ENCODE data around the gene KHDRBS1. TPM values are rescaled to one million over a fixed set of nuclear protein-coding genes. Genes with fewer than 3 reads are reported as not detected.
A peak's percentile ranks its signal among the peaks of the same experiment; 100 is the strongest.

KHDRBS1 gene
- total and polyA plus RNA-seq, 2 of the 13 experiments (the other 11 are each of a cell fraction or from before 2014, with no cell fraction given), result 25.1 to 39.0 TPM

DNA sequence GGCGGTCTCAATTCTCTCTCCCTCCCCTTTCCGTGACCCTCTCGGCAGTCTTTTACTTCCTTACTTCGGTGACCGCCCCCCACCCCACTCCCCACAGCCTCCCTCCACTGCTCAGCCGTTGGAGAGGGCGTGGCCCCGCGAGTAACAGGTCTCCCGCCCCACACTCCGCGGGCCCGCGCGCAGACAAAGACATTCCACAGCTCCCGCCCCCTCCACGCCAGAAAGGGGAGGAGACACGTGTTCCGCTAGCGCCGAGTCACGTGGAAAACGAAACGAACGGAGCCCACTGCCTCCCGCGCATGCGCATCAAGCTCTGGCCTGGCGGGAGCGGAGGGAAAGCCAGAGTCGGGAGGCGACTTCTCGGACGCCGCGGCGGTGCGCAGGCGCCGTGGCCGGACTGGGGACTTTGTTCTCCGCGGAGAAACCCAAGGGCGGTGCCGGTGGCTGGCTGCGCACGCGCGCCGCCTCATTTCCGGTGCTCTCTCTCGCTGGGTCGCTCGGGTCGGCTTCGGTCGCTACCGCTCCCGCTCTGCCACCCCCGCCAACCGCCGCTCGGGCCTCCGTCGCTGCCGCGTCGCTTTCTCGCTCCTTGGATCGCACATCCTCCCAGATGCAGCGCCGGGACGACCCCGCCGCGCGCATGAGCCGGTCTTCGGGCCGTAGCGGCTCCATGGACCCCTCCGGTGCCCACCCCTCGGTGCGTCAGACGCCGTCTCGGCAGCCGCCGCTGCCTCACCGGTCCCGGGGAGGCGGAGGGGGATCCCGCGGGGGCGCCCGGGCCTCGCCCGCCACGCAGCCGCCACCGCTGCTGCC is at the start of gene KHDRBS1 (continued):
- peak; percentile 52; the same call in 1 of the 2 replicates for TF ChIP-seq HNF4G (IDR thresholded peaks at IDR 0.05; ENCODE audit: borderline replicate concordance, low read depth, low read length)
- no peak; the same call in none of the 2 replicates for TF ChIP-seq HNF4G (CRISPR knock-in tag; IDR thresholded peaks at IDR 0.05; ENCODE audit: borderline replicate concordance, low read depth)
- no peak for TF ChIP-seq NFKBIZ (CRISPR knock-in tag; IDR thresholded peaks at IDR 0.05)
- TF ChIP-seq SP1 (IDR thresholded peaks at IDR 0.05), result no peak
- peak; percentile 88 for TF ChIP-seq SP1 (CRISPR knock-in tag; IDR thresholded peaks at IDR 0.05)
- TF ChIP-seq SSRP1 (CRISPR knock-in tag; IDR thresholded peaks at IDR 0.05), result no peak
- TF ChIP-seq JUND (CRISPR knock-in tag; IDR thresholded peaks at IDR 0.05), result no peak
- TF ChIP-seq, protein P1, sequence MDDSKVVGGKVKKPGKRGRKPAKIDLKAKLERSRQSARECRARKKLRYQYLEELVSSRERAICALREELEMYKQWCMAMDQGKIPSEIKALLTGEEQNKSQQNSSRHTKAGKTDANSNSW (CRISPR knock-in tag; IDR thresholded peaks at IDR 0.05; ENCODE audit: borderline replicate concordance), result no peak; the same call in 1 of the 2 replicates
- peak; percentile 45; the same call in 1 of the 2 replicates for TF ChIP-seq ZSCAN21 (CRISPR knock-in tag; IDR thresholded peaks at IDR 0.05; ENCODE audit: borderline replicate concordance)
- TF ChIP-seq ZNF468 (CRISPR knock-in tag; IDR thresholded peaks at IDR 0.05), result no peak
- TF ChIP-seq HNF1A (IDR thresholded peaks at IDR 0.05; ENCODE audit: low read depth), result no peak
- peak; percentile 66; the same call in 1 of the 2 replicates for TF ChIP-seq HNF1A (CRISPR knock-in tag; IDR thresholded peaks at IDR 0.05; ENCODE audit: borderline replicate concordance)
- TF ChIP-seq JUNB (CRISPR knock-in tag; IDR thresholded peaks at IDR 0.05; ENCODE audit: borderline replicate concordance), result no peak
- TF ChIP-seq ZNF761 (CRISPR knock-in tag; conservative IDR thresholded peaks at IDR 0.05), result peak; percentile 84
- peak; percentile 84; the same call in 1 of the 2 replicates for TF ChIP-seq NR0B2 (CRISPR knock-in tag; IDR thresholded peaks at IDR 0.05)
- TF ChIP-seq ZNF878 (CRISPR knock-in tag; IDR thresholded peaks at IDR 0.05), result no peak
- TF ChIP-seq KLF11 (CRISPR knock-in tag; IDR thresholded peaks at IDR 0.05), result no peak; the same call in 1 of the 2 replicates
- peak; percentile 79 for TF ChIP-seq ZNF343 (CRISPR knock-in tag; IDR thresholded peaks at IDR 0.05)
